ENCODE data around the gene GALNT8.

The GALNT8 gene

DNA sequence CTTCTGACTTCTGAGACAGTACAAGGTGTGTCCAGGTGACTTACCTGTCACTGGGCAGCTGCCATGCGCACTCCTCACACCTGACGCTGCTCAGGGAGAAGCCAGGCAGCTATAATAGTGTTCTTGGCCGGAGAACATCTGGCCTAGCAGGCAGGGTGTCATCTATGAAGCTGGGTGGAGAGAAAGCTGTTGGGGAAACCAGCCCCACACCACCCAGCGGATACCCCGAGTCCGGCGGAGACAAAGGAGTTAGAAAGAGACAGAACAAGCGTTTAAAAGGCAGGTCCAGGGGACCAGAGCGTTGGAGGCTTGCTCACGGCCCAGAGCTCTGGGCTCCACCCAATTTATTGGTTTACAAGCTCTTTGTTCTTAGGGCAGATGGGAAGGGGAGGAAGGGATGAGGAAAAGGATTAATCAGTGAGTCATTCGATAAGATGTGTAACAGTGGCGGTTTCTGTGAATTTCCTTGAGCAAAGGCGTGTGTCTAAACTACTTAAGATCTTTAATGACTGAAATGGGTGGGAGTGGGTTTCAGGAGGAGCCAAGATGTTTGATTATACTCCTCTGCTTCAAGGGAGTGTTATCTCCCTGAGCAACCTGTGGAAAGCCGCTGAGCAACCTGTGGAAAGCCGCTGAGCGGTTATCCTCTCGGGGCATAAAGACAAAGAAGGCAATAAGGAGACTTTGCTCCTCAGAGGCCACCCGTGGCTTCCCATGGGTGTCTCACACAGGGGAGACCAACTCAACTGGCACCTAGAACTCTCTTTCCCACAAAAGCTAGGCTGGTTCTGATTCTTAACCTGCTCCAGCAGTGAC is at the start of gene GALNT8:
Gene GALNT8 (plus strand): TSS at position 580 of the 816 bp plus-strand sequence. CDS start 278 bp downstream, outside the sequence.
- TF ChIP-seq, protein P1, sequence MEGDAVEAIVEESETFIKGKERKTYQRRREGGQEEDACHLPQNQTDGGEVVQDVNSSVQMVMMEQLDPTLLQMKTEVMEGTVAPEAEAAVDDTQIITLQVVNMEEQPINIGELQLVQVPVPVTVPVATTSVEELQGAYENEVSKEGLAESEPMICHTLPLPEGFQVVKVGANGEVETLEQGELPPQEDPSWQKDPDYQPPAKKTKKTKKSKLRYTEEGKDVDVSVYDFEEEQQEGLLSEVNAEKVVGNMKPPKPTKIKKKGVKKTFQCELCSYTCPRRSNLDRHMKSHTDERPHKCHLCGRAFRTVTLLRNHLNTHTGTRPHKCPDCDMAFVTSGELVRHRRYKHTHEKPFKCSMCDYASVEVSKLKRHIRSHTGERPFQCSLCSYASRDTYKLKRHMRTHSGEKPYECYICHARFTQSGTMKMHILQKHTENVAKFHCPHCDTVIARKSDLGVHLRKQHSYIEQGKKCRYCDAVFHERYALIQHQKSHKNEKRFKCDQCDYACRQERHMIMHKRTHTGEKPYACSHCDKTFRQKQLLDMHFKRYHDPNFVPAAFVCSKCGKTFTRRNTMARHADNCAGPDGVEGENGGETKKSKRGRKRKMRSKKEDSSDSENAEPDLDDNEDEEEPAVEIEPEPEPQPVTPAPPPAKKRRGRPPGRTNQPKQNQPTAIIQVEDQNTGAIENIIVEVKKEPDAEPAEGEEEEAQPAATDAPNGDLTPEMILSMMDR (IDR thresholded peaks at IDR 0.05) = no peak

GRCh38 chr12:4679711-4680110 is 40.5 kb upstream of the GALNT8 start:
- TF ChIP-seq, protein P1 (IDR thresholded peaks at IDR 0.05) = no peak

GRCh38 chr12:4681732-4682131 is 38.5 kb upstream of the GALNT8 start:
- TF ChIP-seq, protein P1 (IDR thresholded peaks at IDR 0.05) = no peak

DNA sequence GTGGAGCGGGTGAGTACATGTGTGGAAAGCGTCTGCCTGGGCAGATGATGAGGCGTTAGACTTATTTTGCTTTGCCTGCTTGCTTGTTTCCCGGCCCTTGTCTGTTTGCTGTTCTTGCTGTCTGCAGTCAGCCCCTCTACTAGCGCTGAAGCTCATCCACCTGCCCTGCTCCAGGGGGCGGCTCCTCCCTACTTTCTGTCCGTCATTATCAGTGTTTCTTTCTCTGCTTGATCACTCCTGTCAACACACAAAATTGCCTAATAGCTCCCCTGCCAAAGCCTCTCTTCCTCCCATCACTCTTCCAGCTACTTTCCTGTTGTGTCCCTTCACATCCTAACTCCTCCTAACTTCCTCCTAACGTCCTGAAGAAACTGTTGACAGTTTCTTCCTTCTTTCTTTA is 34.9 kb upstream of the GALNT8 start:
- TF ChIP-seq, protein P1 (IDR thresholded peaks at IDR 0.05) = no peak

GRCh38 chr12:4690760-4691159 is 29.4 kb upstream of the GALNT8 start:
- TF ChIP-seq, protein P1 (IDR thresholded peaks at IDR 0.05) = no peak

- TF ChIP-seq, protein P1 (IDR thresholded peaks at IDR 0.05) = no peak
Observed at GRCh38 chr12:4700621-4701026, 19.6 kb upstream of the GALNT8 start.

DNA sequence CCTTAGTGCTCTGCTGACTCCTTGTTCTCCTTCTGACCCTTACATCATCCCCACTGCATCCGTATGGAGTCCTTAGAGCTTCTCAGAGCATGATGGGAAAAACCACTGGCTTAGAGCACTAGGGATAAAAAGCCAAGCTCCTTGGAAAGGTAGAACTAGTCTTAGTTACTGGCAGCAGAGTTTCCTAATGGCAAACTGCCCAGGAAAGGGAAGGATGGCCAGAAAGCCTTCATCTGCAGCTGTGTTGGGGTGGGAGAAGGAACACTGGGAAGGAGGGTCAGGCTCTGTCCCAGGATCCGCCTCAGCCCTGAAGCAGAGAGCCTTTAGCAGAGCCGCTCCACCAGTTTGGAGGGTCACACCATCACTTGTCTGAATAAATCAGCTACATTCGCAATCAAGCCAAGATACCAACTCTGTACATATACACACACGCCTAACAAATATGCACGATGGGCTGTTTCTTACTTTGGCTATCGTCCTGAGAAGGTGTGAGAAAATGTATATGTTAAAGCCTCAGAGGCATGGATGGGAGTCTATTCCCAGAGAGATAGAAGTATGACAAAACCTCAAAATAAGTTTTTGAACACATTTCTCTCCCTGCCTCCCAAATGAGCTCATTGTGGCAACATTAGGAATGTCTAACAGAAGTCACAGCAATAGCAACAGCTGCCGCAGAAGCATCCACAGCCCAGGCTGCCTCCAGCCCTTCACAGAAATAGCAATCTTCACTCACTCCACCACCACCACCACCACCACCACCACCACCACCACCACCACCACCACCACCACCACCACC is 18.6 kb upstream of the GALNT8 start:
- TF ChIP-seq, protein P1 (IDR thresholded peaks at IDR 0.05) = no peak

Measured in LNCAP (cell line).